ENCODE data around the gene C1orf159.
"Not testable (repeated sequence)": the region's sequence is repeated elsewhere in the genome, so short reads cannot be mapped to it uniquely, and the experiment has no call there.

The C1orf159 gene

DNA sequence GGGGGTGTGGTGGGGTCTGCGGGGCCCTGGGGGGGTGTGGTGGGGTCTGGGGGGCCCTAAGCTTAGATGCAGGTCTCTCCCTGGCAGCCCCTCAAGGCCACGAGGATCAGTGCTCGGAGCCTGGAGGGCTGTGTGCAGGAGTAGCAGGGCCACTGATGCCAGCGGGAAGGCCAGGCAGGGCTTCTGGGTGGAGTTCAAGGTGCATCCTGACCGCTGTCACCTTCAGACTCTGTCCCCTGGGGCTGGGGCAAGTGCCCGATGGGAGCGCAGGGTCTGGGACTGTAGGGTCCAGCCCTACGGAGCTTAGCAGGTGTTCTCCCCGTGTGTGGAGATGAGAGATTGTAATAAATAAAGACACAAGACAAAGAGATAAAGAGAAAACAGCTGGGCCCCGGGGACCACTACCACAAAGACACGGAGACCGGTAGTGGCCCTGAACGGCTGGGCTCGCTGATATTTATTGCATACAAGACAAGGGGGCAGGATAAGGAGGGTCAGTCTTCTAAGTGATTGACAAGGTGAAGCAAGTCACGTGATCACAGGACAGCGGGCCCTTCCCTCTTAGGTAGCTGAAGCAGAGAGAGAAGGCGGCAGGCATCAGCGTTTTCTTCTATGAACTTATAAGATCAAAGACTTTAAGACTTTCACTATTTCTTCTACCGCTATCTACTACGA lies 50.5 kb downstream of the C1orf159 start:
- DNase-seq = no peak
- TF ChIP-seq GATA1 (IDR thresholded peaks at IDR 0.05; ENCODE audit: low read depth, low read length) = no peak
- TF ChIP-seq POLR2A (IDR thresholded peaks at IDR 0.05; ENCODE audit: low read length) = no peak

DNA sequence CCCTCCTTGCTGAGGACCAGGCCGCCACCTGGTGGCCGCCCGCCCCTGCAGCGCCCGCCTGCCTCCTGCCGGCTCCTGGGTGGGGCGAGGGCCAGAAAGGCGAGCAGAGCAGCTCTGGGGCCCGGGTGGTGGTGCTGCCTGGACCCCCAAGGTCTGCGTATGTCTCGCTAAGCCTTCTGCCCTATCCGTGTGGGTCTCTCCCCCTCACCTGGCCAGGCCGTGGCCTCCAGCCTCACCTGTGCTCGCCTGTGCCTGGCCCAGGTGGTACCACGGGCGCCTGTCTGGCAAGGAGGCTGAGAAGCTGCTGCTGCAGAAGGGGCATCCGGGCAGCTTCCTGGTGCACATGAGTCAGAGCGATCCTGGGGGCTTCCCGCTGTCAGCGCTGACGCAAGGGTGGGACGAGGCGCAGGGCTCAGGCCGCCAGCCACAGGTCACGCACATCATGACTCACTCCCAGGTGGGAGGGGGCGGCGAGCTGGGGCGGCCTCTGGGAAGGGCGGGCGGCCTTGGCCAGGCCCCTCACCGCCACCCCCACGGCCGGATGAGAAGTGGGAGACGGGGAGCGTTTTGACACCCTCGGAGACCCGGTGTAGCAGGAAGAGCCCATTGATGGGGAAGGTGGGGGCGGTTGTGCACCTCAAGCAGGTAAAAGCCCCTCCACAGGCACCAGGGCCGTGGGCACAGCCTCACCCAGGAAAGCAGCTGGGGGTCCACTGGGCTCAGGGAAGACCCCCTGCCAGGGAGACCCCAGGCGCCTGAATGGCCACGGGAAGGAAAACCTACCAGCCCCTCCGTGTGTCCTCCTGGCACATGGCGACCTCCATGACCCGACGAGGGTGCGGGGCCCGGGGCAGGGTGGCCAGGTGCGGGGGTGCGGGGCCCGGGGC lies 51.7 kb downstream of the C1orf159 start:
- TF ChIP-seq POLR2A (IDR thresholded peaks at IDR 0.05; ENCODE audit: low read length) (no peak), GATA1 (IDR thresholded peaks at IDR 0.05; ENCODE audit: low read depth, low read length) (no peak)
- DNase-seq = peak; percentile 60 to 79

DNA sequence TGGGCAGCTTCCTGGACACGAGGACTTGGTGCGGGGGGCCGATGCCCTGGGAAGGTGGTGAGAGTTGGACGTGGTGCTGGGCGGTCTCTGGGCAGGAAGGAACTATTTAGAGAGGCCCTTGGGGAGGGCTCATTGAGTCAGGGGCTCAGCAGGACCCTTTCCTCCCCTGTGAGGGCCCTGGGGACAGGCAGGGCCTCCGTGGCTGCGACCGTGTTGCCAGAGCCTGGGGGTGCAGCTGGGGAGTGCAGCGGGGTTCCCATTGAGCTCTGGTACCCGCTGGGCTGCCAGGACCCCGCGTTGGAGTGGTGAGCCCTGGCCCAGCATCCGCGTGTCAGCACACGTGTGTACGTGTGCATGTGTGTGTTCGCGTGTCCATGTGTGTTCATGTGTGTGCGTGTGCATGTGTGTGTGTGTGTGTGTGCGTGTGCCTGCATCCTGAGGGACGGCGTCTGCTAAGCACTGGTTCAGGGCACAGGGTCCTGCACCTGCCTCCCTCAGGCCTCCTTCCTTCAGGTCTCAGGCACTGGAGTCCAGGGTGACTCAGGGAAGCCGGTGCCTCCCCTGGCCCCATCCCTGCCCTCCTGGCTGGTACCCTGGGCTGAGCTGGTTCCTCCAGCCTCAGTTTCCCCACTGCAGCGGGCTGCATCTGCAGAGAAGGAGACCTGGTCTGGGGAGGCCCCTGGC lies 52.5 kb downstream of the C1orf159 start:
- DNase-seq = no peak
- TF ChIP-seq GATA1 (IDR thresholded peaks at IDR 0.05; ENCODE audit: low read depth, low read length) (no peak), POLR2A (IDR thresholded peaks at IDR 0.05; ENCODE audit: low read length) (no peak)

DNA sequence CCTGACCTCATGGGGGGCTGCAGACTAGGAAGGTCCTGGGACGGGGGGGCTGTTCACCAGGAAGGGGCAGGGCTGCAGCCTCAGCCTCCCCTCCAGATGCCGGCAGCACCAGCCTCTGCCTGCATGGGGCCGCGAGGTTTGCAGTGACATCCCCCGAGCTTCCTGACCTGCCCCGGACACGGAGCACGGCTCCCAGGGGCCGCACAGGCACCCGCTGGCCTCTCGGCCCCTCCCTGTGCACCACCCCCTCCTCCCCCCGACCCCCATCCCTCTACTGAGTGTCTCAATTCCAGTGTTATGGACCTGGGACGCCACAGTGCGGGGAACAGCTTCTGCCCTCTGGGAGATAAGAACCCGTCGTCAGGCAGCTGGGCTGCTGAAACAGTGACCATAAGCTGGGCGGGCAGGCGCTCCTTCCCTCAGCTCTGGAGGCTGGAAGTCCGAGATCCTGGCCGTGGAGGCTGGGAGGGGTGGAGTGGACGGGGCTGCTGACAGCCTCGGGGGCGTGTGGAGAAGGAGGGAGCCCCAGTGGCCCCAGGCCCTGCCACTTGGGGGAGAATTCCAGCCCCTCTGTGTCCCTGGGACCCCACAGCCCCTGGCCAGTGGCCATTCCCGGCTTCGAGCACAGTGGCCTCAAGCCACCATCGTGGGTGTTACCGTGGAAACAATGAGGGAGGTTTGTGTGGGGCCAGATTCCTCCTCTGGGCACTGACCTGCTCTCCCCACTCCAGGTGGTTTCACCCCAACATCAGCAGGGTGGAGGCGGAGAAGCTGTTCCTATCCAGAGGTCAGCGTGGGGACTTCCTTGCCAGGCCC lies 53.3 kb downstream of the C1orf159 start:
- no peak for TF ChIP-seq POLR2A (IDR thresholded peaks at IDR 0.05; ENCODE audit: low read length)
- TF ChIP-seq GATA1 (IDR thresholded peaks at IDR 0.05; ENCODE audit: low read depth, low read length) = no peak
- peak; percentile 29 to 33 for DNase-seq

DNA sequence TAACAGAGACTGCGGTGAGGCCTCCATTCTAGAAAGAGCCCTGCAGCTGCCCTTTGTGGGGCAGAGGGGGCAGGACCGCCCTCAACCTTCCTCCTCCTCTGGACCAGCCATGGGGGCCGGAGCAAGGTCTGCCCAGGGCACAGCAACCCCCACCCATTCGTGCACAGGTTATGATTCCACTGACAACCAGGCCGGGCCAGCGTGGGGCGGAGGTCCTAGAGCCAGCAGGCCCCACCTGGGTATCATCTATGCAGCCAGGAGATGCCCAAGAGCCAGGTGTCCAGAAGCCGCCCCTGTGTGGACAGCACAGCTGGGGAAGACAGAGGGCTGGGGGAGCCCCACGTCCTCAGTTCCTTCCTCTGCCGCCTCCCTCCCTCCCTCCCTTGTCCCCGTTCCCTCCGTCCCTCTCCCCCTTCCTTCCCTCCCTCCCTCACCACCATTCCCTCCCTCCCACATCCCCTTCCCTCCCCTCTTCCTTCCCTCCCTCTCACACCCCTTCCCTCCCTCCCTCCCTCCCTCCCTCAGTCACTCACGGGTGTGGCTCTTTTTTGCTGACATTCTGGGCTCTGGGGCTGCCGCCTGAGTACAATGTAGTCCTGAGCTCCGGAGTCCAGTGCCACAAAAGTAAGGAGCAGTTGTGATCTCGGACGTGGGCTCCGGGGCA lies 54.1 kb downstream of the C1orf159 start:
- DNase-seq = peak in 1 of 2 experiments; percentile 23
- no peak for TF ChIP-seq GATA1 (IDR thresholded peaks at IDR 0.05; ENCODE audit: low read depth, low read length)

DNA sequence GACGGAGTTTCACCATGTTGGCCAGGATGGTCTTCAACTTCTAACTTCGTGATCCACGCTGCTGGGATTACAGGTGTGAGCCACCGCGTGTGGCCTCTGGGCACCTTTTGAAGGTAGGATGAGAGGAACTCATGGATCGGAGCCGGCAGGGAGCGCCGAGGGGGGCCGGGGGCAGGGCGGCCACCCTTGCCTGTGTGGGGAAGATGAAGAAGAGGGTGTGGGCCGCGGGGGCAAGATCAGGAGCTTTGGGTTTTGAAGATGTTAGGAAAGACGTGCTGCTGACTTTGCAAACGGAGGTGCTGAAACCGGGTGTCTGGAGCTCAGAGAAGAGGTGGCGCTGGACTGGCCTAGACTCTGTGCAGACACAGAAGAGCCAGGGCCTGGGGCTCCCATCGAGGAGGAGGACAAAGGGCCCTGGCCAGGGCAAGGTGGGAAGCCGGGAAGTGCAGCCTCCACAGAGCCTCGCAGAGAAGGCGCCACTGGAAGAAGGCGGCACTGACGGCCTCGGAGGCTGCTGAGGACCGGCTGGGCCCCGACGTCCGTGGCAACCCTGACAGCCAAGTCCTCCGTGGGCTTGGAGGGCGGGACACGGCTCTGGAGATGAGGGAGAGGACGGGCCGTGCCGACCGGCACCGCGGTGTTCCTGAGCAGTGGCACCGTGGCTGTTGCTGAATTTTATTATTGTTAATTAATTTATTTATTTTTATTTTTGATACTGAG lies 55.4 kb downstream of the C1orf159 start:
- no peak for DNase-seq
- no peak for TF ChIP-seq POLR2A (IDR thresholded peaks at IDR 0.05; ENCODE audit: low read length)
- TF ChIP-seq GATA1 (IDR thresholded peaks at IDR 0.05; ENCODE audit: low read depth, low read length) = no peak

DNA sequence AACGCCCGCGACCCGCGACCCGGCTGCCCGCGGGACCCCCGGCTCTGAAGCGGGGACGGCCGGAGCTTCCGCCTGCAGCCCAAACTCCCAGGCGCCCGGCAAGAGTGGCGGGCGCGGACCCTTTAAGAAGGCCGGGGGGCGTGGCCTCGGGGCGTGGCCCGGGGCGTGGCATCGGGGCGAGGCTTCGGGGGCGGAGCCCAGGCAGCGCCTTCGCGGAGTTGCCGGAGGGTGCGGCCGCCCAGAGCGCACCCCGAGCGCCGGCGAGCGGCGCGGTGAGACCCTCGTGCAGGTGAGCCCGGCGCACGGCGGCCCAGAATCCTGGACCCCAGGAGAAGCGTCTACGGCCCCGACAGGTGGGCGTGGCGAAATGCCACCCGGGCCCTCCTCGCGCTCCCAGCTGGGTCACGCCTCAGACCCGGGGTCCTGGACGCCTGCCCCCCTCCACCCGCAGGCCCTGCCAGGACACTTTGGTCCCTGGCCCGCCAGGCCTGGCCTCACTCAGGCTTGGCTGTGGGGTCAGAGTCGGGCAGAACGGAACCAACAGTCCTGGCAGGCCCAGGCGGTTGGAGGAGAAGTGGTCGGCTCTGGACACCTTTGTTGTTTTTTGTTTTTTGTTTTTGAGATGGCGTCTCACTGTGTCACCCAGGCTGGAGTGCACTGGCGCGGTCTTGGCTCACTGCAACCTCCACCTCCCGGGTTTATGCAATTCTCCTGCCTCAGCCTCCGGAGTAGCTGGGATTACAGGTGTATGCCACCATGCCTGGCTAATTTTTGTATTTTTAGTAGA lies 56.2 kb downstream of the C1orf159 start:
- no peak for TF ChIP-seq POLR2A (IDR thresholded peaks at IDR 0.05; ENCODE audit: low read length)
- no peak for TF ChIP-seq GATA1 (IDR thresholded peaks at IDR 0.05; ENCODE audit: low read depth, low read length)
- DNase-seq = peak; percentile 79 to 82

DNA sequence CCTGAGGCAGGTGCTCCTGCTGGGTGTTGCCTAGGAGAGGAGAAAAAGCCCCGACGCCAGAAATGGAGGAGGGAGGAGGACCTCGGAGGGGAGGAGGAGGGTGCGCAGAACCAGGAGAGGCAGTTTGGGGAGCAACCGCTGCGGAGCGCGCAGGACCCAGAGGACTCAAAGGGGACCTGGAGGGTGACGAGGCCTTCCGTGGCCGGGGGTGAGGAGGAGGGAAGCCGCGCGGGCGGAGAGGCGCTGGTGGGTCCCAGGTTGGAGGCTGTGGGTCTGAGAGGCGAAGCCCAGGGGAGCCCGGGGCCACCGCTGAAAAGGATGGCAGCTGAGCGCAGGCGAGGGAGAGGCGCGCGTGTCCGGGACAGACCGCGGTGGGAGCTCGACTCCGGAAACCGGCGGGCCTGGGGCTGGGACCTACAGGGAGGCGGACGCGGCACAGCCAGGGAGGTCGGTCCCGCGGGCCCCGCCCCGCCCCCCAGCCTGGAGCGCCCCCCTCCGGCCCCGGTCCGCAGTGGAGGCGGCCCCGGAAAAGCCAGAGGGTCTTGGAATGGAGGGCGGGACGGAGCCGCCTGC lies 56.9 kb downstream of the C1orf159 start:
- DNase-seq = peak in 1 of 2 experiments; percentile 60
- TF ChIP-seq GATA1 (IDR thresholded peaks at IDR 0.05; ENCODE audit: low read depth, low read length) = no peak
- no peak for TF ChIP-seq POLR2A (IDR thresholded peaks at IDR 0.05; ENCODE audit: low read length)

DNA sequence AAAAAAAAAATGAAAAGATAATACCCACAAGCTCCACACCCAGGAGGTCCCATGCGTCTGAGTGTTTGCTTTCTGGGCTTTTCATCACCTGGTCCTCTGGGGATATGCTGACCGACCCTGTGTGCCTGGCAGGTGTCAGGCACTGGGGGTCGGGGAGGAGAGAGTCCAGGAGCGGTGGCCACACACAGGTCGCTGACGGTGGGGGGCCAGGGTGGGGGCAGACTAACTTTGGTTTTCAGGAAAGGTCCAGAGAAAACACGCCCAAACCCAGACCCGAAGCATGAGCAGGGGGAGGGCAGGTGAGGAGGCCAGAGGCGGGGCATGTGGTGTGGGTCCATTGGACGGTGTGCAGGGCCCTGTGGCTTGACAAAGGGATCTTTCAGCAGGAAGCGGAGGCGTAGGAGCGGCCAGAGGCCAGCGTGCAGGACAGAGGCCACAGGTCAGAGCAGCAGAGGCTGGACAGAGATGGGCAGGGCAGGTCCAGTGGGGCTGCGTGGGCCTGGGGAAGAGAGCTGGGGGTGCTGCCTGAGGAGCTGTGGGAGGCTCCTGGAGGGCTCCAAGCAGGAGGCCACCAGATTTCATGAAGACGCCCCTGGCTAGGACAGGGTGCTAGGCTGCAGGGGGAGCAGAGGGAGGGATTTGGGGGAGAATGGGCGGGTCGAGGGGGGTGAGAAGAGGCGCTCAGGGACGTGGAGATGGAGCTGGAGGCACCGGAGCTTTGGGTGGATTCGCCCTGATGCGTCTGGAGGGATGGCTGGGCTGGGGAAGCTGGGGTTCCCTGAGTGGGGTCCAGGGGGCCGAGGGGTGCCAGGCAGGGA lies 57.6 kb downstream of the C1orf159 start:
- no peak for DNase-seq
- TF ChIP-seq POLR2A (IDR thresholded peaks at IDR 0.05; ENCODE audit: low read length) = no peak
- TF ChIP-seq GATA1 (IDR thresholded peaks at IDR 0.05; ENCODE audit: low read depth, low read length) = no peak

DNA sequence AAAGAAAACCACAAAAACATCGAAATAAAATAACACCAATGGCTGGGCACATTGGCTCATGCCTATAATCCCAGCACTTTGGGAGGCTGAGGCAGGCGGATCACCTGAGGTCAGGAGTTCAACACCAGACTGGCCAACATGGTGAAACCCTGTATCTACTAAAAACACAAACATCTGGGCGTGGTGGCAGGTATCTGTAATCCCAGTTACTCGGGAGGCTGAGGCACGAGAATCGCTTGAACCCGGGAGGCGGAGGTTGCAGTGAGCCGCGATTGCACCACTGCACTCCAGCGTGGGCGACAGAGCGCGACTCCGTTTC lies 58.2 kb downstream of the C1orf159 start:
- DNase-seq = not testable (repeated sequence)

All from erythroblast (primary cell).